Measurements from ENCODE around the gene ZNF606. TPM values are rescaled to one million over a fixed set of nuclear protein-coding genes. Genes with fewer than 3 reads are reported as not detected.
"Not testable (repeated sequence)": the region's sequence is repeated elsewhere in the genome, so short reads cannot be mapped to it uniquely, and the experiment has no call there.

The ZNF606 gene
- total RNA-seq, 4 donors from 2014 or later = 5.6 to 61.7 (median 30.4) TPM

- Histone ChIP-seq H3K4me3 (no peak overlapping the region), H3K27ac (no peak overlapping the region), H3K27me3 (no peaks in the 10 kb centered on the region), H3K36me3 (no peaks in the 10 kb centered on the region), H3K4me1 (no peaks in the 10 kb centered on the region), H3K9me3 (no peaks in the 10 kb centered on the region)
- TF ChIP-seq, protein P1, sequence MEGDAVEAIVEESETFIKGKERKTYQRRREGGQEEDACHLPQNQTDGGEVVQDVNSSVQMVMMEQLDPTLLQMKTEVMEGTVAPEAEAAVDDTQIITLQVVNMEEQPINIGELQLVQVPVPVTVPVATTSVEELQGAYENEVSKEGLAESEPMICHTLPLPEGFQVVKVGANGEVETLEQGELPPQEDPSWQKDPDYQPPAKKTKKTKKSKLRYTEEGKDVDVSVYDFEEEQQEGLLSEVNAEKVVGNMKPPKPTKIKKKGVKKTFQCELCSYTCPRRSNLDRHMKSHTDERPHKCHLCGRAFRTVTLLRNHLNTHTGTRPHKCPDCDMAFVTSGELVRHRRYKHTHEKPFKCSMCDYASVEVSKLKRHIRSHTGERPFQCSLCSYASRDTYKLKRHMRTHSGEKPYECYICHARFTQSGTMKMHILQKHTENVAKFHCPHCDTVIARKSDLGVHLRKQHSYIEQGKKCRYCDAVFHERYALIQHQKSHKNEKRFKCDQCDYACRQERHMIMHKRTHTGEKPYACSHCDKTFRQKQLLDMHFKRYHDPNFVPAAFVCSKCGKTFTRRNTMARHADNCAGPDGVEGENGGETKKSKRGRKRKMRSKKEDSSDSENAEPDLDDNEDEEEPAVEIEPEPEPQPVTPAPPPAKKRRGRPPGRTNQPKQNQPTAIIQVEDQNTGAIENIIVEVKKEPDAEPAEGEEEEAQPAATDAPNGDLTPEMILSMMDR (IDR thresholded peaks at IDR 0.05) = no peak
- no peak for TF ChIP-seq POLR2A (IDR thresholded peaks at IDR 0.05)
- DNase-seq = no peak
- intact Hi-C loops (cut with DNase I; ENCODE audit: low total_unique reads) = no loop called here
Observed at GRCh38 chr19:58020129-58020528, 17.5 kb upstream of the ZNF606 start.

- intact Hi-C loops (cut with DNase I; ENCODE audit: low total_unique reads) = no loop called here
- no peaks in the 10 kb centered on the region for H3K4me1 ChIP-seq
- no peak for DNase-seq
- H3K4me3 ChIP-seq = no peak overlapping the region
- H3K27ac ChIP-seq = no peak overlapping the region
- no peaks in the 10 kb centered on the region for H3K27me3 ChIP-seq
- TF ChIP-seq POLR2A (IDR thresholded peaks at IDR 0.05) = no peak
- TF ChIP-seq, protein P1 (IDR thresholded peaks at IDR 0.05) = no peak
- H3K9me3 ChIP-seq = peaks cover 0 to 6% of the 10 kb centered on the region in 2 donors
- no peaks in the 10 kb centered on the region for H3K36me3 ChIP-seq
Observed at GRCh38 chr19:58014141-58014540, 11.5 kb upstream of the ZNF606 start.

GRCh38 chr19:58010507-58010906 is 7.9 kb upstream of the ZNF606 start:
- no peak overlapping the region for H3K4me3 ChIP-seq
- H3K9me3 ChIP-seq = peaks cover 0 to 19% of the 10 kb centered on the region in 2 donors
- no peak for TF ChIP-seq POLR2A (IDR thresholded peaks at IDR 0.05)
- TF ChIP-seq, protein P1 (IDR thresholded peaks at IDR 0.05) = no peak
- no peak for DNase-seq
- H3K36me3 ChIP-seq = no peaks in the 10 kb centered on the region
- no peak overlapping the region for H3K27ac ChIP-seq
- intact Hi-C loops (cut with DNase I; ENCODE audit: low total_unique reads) = no loop called here
- no peaks in the 10 kb centered on the region for H3K27me3 ChIP-seq
- no peaks in the 10 kb centered on the region for H3K4me1 ChIP-seq

DNA sequence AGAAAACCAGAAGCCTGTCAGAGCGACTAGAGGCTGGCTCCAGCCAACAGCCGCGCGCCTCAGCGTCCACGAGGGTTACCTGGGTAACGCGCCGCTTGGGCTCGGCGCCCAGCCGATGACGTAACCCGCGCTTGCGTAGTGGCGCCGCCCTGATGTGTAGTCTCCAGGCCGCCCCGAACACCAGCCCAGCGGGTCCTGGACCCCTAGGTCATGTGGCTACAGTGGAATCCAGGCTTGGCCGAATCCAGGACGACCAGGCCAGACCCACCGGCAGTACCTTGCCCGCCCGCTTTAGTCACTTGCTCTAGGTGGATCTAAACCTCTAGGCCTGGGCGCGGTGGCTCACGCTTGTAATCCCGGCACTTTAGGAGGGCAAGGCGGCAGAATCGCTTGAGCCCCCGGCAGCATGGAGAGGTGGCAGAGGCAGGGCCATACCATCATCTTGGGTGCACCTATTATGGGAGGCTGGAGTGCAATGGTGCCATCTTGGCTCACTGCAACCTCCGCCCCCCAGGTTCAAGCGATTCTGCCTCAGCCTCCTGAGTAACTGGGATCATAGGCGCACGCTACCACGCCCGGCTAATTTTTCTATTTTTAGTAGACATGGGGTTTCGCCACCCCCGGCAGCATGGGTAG is 7.2 kb upstream of the ZNF606 start:
- H3K36me3 ChIP-seq = no peaks in the 10 kb centered on the region
- peak; percentile 83 to 92 for DNase-seq
- no peaks in the 10 kb centered on the region for H3K4me1 ChIP-seq
- H3K27ac ChIP-seq = peak overlapping the region in 1 of 2 donors; percentile 60
- no peaks in the 10 kb centered on the region for H3K27me3 ChIP-seq
- H3K4me3 ChIP-seq = peak overlapping the region in 1 of 2 donors; percentile 26
- H3K9me3 ChIP-seq = peaks cover 0 to 25% of the 10 kb centered on the region in 2 donors
- intact Hi-C loops (cut with DNase I; ENCODE audit: low total_unique reads) = no loop called here
- TF ChIP-seq, protein P1 (IDR thresholded peaks at IDR 0.05) = no peak
- TF ChIP-seq POLR2A (IDR thresholded peaks at IDR 0.05) = peak in 1 of 2 donors; percentile 31

- no peak for DNase-seq
- Histone ChIP-seq H3K4me3 (peak overlapping the region in 1 of 2 donors; percentile 26), H3K9me3 (peaks cover 0 to 29% of the 10 kb centered on the region in 2 donors), H3K36me3 (no peaks in the 10 kb centered on the region), H3K27me3 (no peaks in the 10 kb centered on the region), H3K4me1 (no peaks in the 10 kb centered on the region), H3K27ac (peak overlapping the region in 1 of 2 donors; percentile 60)
- intact Hi-C loops (cut with DNase I; ENCODE audit: low total_unique reads) = no loop called here
- TF ChIP-seq POLR2A (IDR thresholded peaks at IDR 0.05) = no peak
- TF ChIP-seq, protein P1 (IDR thresholded peaks at IDR 0.05) = no peak
Observed at GRCh38 chr19:58009301-58009665, 6.7 kb upstream of the ZNF606 start.

DNA sequence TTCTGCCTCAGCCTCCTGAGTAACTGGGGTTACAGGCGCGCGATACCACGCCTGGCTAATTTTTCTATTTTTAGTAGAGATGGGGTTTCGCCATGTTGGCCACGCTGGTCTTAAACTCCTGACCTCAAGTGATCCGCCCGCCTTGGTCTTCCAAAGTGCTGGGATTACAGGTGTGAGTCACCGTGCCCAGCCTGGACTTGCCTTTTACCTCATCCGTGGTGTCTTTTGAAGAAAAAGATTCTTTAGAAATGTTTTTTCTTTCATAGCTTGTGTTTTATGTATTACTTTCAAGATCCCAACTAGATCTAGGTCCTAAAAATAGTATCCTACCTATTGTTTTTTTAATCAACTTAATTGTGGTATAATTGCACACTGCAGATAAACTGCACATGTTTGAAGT is 6.3 kb upstream of the ZNF606 start:
- H3K36me3 ChIP-seq; H3K4me3 ChIP-seq; DNase-seq; H3K4me1 ChIP-seq; intact Hi-C loops (cut with DNase I; ENCODE audit: low total_unique reads); H3K27ac ChIP-seq; H3K27me3 ChIP-seq: not testable (repeated sequence)
- H3K9me3 ChIP-seq = peaks cover 0 to 33% of the 10 kb centered on the region in 2 donors

Data from uterus (tissue), 4 donors.